GM12878 (cell line): ENCODE results near the gene PCIF1. TPM values are rescaled to one million over a fixed set of nuclear protein-coding genes. Genes with fewer than 3 reads are reported as not detected.
A peak's percentile ranks its signal among the peaks of the same experiment; 100 is the strongest.

Experiments
- GATAD2B ChIP-seq: fragments of 450-650 bp; conservative IDR thresholded peaks from 2 replicates; pipeline ENCODE4 v1.6.1; 2017; ENCODE audit warnings: low read depth, mild to moderate bottlenecking, moderate library complexity
- SMARCA5 ChIP-seq: fragments of 450-650 bp; IDR thresholded peaks from 2 replicates; pipeline ENCODE4 v1.6.1; 2017; ENCODE audit warnings: mild to moderate bottlenecking
- SMC3 ChIP-seq: IDR thresholded peaks from 2 replicates; pipeline ENCODE4 v1.6.1; 2011; ENCODE audit warnings: low read length, improper control_type of control experiment, borderline replicate concordance
- ZNF622 ChIP-seq: fragments of 450-650 bp; IDR thresholded peaks from 2 replicates; pipeline ENCODE4 v1.6.1; 2017; ENCODE audit warnings: mild to moderate bottlenecking, inconsistent platforms
- polyA plus RNA-seq, 11 experiments: library from polyadenylated mRNA; depleted of rRNA in 4 of 11; unstranded in 6 of 11; stranded (reverse) in 5 of 11; fragments of >200 nt; fragmentation: Nextera tagmentation in 4 of 11; fragmentation: Illumina TruSeq in 1 of 11; extraction: Ambion mirVana in 4 of 11; extraction: Trizol in 1 of 11; gene quantifications; 1 replicate in 1 of 11; 2 replicates in 10 of 11; pipeline versions ENCODE4 v1.2.1 to v1.2.3, GENCODE V29; 2011 to 2016; ENCODE audit warnings: inconsistent platforms in 2 of 11, missing spikeins in 2 of 11, low read depth in 1 of 11
- total RNA-seq, 4 experiments: library from RNA; depleted of rRNA in 3 of 4; stranded (reverse); fragments of >200 nt in 3 of 4; fragmentation: Illumina TruSeq in 1 of 4; extraction: Trizol in 1 of 4; gene quantifications; 2 replicates each; pipeline versions ENCODE4 v1.2.1 to v1.2.3, GENCODE V29; 2013 to 2021
- TF ChIP-seq, protein P1 (sequence below): fragments of 450-650 bp; IDR thresholded peaks from 2 replicates; pipeline ENCODE4 v1.6.1; 2017; ENCODE audit warnings: mild to moderate bottlenecking, moderate library complexity

PCIF1 gene
- total and polyA plus RNA-seq, 10 of the 15 experiments (the other 5 are each of a cell fraction or from before 2014, with no cell fraction given), result 8.4 to 32.9 (median 17.6) TPM

DNA sequence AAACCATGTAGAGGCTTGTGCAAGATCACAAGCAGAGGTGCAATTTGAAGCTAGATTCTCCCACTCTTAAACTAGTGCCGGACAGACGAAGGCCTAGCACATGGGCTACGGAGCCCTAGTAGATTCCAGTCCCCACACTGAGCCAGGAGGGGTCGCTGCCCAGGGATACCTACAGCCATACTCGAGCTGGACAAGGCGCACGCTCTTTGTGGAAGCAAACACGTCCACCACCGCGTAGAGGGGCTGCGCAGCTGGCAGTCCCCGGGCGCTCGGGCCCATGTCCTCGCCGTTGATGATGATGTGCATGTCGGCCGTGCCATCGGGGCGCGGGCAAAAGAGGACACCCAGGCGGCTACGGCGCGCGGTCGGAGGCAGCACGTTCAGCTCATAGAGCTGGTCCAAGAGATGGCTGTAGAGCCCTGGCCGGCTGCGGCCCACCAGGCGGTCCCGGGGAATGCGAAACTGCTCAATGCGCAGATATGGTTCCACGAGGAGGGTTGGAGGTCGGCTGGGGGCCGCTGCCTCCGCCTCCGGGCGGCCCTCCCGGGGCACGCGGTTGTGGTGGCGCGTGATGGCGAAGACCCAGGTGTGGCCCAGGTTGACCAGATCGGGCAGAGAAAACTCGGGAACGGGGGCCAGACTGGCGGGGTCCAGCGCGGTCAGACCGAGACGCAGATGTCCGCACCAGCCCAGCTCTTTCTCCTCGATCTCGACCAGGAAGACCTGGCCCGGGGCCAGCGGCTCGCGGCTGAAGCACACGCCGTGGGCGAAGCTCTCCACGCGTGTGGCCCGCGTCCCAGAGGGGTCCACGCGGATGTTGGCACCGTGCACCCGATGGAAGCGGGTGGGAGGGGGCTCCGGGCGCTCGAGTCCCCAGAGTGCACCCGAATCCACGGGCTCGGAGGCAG lies 44.2 kb upstream of the PCIF1 start (continued):
- TF ChIP-seq, protein P1, sequence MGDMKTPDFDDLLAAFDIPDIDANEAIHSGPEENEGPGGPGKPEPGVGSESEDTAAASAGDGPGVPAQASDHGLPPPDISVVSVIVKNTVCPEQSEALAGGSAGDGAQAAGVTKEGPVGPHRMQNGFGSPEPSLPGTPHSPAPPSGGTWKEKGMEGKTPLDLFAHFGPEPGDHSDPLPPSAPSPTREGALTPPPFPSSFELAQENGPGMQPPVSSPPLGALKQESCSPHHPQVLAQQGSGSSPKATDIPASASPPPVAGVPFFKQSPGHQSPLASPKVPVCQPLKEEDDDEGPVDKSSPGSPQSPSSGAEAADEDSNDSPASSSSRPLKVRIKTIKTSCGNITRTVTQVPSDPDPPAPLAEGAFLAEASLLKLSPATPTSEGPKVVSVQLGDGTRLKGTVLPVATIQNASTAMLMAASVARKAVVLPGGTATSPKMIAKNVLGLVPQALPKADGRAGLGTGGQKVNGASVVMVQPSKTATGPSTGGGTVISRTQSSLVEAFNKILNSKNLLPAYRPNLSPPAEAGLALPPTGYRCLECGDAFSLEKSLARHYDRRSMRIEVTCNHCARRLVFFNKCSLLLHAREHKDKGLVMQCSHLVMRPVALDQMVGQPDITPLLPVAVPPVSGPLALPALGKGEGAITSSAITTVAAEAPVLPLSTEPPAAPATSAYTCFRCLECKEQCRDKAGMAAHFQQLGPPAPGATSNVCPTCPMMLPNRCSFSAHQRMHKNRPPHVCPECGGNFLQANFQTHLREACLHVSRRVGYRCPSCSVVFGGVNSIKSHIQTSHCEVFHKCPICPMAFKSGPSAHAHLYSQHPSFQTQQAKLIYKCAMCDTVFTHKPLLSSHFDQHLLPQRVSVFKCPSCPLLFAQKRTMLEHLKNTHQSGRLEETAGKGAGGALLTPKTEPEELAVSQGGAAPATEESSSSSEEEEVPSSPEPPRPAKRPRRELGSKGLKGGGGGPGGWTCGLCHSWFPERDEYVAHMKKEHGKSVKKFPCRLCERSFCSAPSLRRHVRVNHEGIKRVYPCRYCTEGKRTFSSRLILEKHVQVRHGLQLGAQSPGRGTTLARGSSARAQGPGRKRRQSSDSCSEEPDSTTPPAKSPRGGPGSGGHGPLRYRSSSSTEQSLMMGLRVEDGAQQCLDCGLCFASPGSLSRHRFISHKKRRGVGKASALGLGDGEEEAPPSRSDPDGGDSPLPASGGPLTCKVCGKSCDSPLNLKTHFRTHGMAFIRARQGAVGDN, result peak; percentile 53
- TF ChIP-seq ZNF622, result no peak
- TF ChIP-seq SMC3, result peak; percentile 17; the same call in 1 of the 2 replicates
- peak; percentile 10; the same call in 1 of the 2 replicates for TF ChIP-seq GATAD2B
- peak; percentile 44; the same call in 1 of the 2 replicates for TF ChIP-seq SMARCA5
- TF ChIP-seq, all 136 proteins: peak for 6
